Measurements from ENCODE around the gene ARHGAP26.

Gene ARHGAP26

DNA sequence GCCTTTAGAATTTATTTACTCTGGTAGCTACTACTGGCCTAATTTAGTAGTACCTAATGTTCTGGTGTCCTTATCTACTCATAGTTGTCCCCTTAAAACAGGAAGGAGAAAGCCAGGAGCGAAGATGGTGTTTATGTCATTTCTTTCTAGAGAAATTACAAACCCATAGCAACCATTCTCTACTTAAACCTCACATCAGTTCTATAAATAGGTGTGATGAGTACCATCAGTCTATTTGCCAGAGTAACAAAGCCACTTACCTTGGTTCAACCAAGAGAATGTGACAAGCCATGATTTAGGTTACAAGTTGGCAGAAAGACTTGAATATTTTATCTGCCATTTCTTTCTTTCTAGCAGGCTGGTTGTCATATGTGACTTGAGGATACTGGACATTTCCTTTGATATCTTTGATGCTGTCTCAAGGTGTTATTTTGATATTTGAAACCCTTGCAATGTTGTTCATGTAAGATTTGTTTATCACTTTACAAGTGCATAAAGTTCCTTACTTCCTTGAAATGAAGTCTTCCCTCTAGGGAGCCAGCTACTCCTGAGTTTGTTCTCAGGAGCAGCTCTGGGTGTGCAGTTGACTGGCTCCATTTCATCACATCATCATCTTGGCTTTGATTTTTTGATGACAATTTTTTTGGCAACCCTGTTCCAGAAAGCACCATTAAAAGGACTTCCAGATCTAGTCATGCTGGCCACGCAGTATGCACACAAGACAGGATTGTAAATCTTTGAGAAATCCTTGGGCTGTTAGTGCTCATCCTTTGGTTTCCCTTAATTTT is 286.8 kb downstream of the ARHGAP26 start:
- no peak overlapping the region for H3K4me3 ChIP-seq (replicated peaks; ENCODE audit: low read depth, low read length)
- no peak for TF ChIP-seq CTCF (IDR thresholded peaks at IDR 0.05; ENCODE audit: low read depth, low read length, missing control alignments)
- no peak for DNase-seq (ENCODE audit: extremely low read depth, low read depth)

DNA sequence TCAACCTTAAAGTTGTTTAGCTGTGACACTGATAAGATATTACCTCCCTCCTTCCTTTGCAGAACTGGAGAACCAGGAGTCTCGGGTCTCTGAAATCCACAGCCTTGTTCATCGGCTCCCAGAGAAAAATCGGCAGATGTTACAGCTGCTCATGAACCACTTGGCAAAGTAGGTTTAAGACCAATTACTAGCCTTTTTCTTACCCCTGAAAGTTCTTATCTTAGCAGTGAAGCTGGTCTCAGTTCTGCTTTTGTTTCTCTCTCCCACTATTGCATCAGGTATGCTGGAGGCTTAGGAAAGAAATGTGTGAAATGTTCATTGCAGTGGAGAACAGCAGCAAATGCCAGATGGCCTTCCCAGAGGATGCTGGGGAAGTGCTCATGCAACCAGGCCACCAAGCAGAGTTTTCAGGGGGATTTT is 287.4 kb downstream of the ARHGAP26 start:
- H3K4me3 ChIP-seq (replicated peaks; ENCODE audit: low read depth, low read length) = no peak overlapping the region

GRCh38 chr5:143059355-143059754 is 289.2 kb downstream of the ARHGAP26 start:
- H3K4me3 ChIP-seq (replicated peaks; ENCODE audit: low read depth, low read length) = no peak overlapping the region
- DNase-seq (ENCODE audit: extremely low read depth, low read depth) = no peak
- no peak for TF ChIP-seq CTCF (IDR thresholded peaks at IDR 0.05; ENCODE audit: low read depth, low read length, missing control alignments)

More for the DNA sequence above, 287.4 kb downstream of the ARHGAP26 start:
- DNase-seq (ENCODE audit: extremely low read depth, low read depth) = no peak
- no peak for TF ChIP-seq CTCF (IDR thresholded peaks at IDR 0.05; ENCODE audit: low read depth, low read length, missing control alignments)

GRCh38 chr5:143059976-143060765 is 290.0 kb downstream of the ARHGAP26 start:
- TF ChIP-seq CTCF (IDR thresholded peaks at IDR 0.05; ENCODE audit: low read depth, low read length, missing control alignments) = no peak
- no peak overlapping the region for H3K4me3 ChIP-seq (replicated peaks; ENCODE audit: low read depth, low read length)
- no peak for DNase-seq (ENCODE audit: extremely low read depth, low read depth)

- no peak for TF ChIP-seq CTCF (IDR thresholded peaks at IDR 0.05; ENCODE audit: low read depth, low read length, missing control alignments)
- H3K4me3 ChIP-seq (replicated peaks; ENCODE audit: low read depth, low read length) = no peak overlapping the region
- DNase-seq (ENCODE audit: extremely low read depth, low read depth) = no peak
Observed at GRCh38 chr5:143061161-143061945, 291.2 kb downstream of the ARHGAP26 start.

DNA sequence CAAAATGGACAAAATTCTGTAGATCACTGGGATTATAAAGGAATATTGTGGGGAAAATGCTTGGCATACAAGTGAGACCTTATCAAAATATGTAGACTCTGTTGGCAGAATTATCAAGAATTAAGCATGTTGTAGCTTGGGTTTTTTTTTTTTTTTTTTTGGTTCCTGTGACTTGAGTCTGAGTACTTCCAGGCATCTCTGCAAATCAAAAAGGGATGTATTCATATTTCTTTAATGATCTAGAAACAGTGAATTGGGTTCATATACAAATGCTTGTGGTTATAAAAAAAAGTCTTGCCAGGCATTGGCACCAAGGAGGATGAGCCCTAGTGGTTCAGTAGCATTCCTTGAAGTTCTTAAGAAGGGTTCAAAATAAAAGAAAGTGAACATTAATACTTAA is 292.2 kb downstream of the ARHGAP26 start:
- no peak for TF ChIP-seq CTCF (IDR thresholded peaks at IDR 0.05; ENCODE audit: low read depth, low read length, missing control alignments)
- H3K4me3 ChIP-seq (replicated peaks; ENCODE audit: low read depth, low read length) = no peak overlapping the region
- DNase-seq (ENCODE audit: extremely low read depth, low read depth) = no peak

All from HFF-Myc (cell line).